ENCODE results near the gene PRKACB. TPM values are rescaled to one million over a fixed set of nuclear protein-coding genes. Genes with fewer than 3 reads are reported as not detected.

Gene PRKACB
- total and polyA plus RNA-seq, 4 donors: 5.9 to 18.2 (median 8.9) TPM

Small RNA genes within 50 kb of the gene (small RNA-seq; reads per million reads assigned to genes)
- not detected for gene AL450063.1
- gene RF00410: not detected

Other genes starting within 250 kb of the PRKACB start
- gene TTLL7, start 145.1 kb upstream of the PRKACB start, total RNA-seq: 1 to 10 TPM; 1.7 to 6.0 TPM
- 1 to 10 TPM; 1.1 to 2.0 TPM for gene TTLL7, start 145.1 kb upstream of the PRKACB start, polyA plus RNA-seq
- gene SAMD13, start 157.4 kb downstream of the PRKACB start, total RNA-seq: under 1 TPM; 0.17 to 0.61 TPM
- gene SAMD13, start 157.4 kb downstream of the PRKACB start, polyA plus RNA-seq: under 1 TPM in 1 of 2 donors, not detected in 1; 0.17 TPM